CD4-positive, alpha-beta T cell (primary cell): Measurements from ENCODE around the gene ELK4. TPM values are rescaled to one million over a fixed set of nuclear protein-coding genes. Genes with fewer than 3 reads are reported as not detected.
"Not testable (repeated sequence)": the region's sequence is repeated elsewhere in the genome, so short reads cannot be mapped to it uniquely, and the experiment has no call there.

Experiments
- ATAC-seq: fragments of 200-7000 bp; cut with Tn5 transposase; one replicate; pipeline ENCODE4 v1.10.0; 2022; ENCODE audit warnings: mild to moderate bottlenecking; ENCODE audit not compliant: poor library complexity
- CTCF ChIA-PET: fragments of 350-600 bp; sonication (Branson Sonifier 250); formaldehyde crosslinking; loops from one replicate; lab custom pipeline; 2021; ENCODE audit warnings: antibody characterized with exemption, inconsistent platforms; lab: Charles Lee
- POLR2A ChIA-PET: fragments of 350-600 bp; sonication (Branson Sonifier 250); formaldehyde crosslinking; loops from one replicate; lab custom pipeline; 2021; ENCODE audit warnings: antibody characterized with exemption, inconsistent platforms; lab: Charles Lee
- DNase-seq, 14 experiments: peaks; one replicate each; pipeline ENCODE4 v3.0.0-alpha.2; 2013 to 2020; ENCODE audit warnings: mixed read lengths in 2 of 14
- H3K27ac ChIP-seq, 2 donors: one replicate each; pipeline versions ENCODE4 v1.5.1 to v1.7.0; 2013; ENCODE audit warnings: low read length in 2 of 2, low read depth in 1 of 2, mild to moderate bottlenecking in 1 of 2
- H3K27me3 ChIP-seq, 2 experiments: 1 replicate in 1 of 2; 2 replicates in 1 of 2; pipeline versions ENCODE4 v1.6.1 to v1.7.0; 2013; ENCODE audit warnings: low read length in 2 of 2, control low read depth in 1 of 2, mild to moderate bottlenecking in 1 of 2, moderate library complexity in 1 of 2; ENCODE audit not compliant: insufficient read depth in 2 of 2, control insufficient read depth in 1 of 2
- H3K36me3 ChIP-seq: one replicate; pipeline ENCODE4 v1.6.1; 2013; ENCODE audit warnings: low read length, control low read depth; ENCODE audit not compliant: insufficient read depth
- H3K4me1 ChIP-seq: one replicate; pipeline ENCODE4 v1.6.1; 2013; ENCODE audit warnings: low read length, control low read depth; ENCODE audit not compliant: insufficient read depth
- H3K4me3 ChIP-seq: one replicate; pipeline ENCODE4 v1.5.1; 2013; ENCODE audit warnings: mild to moderate bottlenecking, low read length, moderate library complexity
- H3K9me3 ChIP-seq, 2 experiments: 1 replicate in 1 of 2; 2 replicates in 1 of 2; pipeline versions ENCODE4 v1.6.1 to v1.7.0; 2013; ENCODE audit warnings: low read length in 2 of 2, mild to moderate bottlenecking in 2 of 2, control low read depth in 1 of 2, moderate library complexity in 1 of 2; ENCODE audit not compliant: control insufficient read depth in 1 of 2, insufficient read depth in 1 of 2
- H3K27ac Mint-ChIP-seq: one replicate; pipeline ENCODE4 v1.8.0; 2020; ENCODE audit warnings: mixed read lengths
- H3K27me3 Mint-ChIP-seq: one replicate; pipeline ENCODE4 v1.8.0; 2021; ENCODE audit warnings: mixed read lengths
- H3K36me3 Mint-ChIP-seq: one replicate; pipeline ENCODE4 v1.8.0; 2021; ENCODE audit warnings: low read depth, mixed read lengths
- H3K4me1 Mint-ChIP-seq: one replicate; pipeline ENCODE4 v1.8.0; 2021; ENCODE audit warnings: low read depth, mixed read lengths
- H3K4me3 Mint-ChIP-seq: one replicate; pipeline ENCODE4 v1.8.0; 2020; ENCODE audit warnings: mild to moderate bottlenecking, mixed read lengths
- H3K9me3 Mint-ChIP-seq: one replicate; pipeline ENCODE4 v1.8.0; 2020; ENCODE audit warnings: mixed read lengths
- intact Hi-C, 2 experiments: fragments of 100-400 bp; cut with DNase I in 1 of 2; cut with micrococcal nuclease in 1 of 2; formaldehyde crosslinking; loops; one replicate each; pipeline versions ENCODE4 v1.15.1 to v1.9.0; 2023 to 2025; cut with DNase I, micrococcal nuclease
- total RNA-seq, 174 experiments: library from RNA in 2 of 174; stranded (reverse) in 2 of 174; gene quantifications; one replicate each; pipeline ENCODE4 v1.2.3 and lab custom pipeline; 2021 to 2026
- TF ChIP-seq, protein P1 (sequence below): fragments of 200-600 bp; IDR thresholded peaks from one replicate; pipeline ENCODE4 v1.8.0; 2022; ENCODE audit warnings: antibody characterized with exemption, mild to moderate bottlenecking

Gene ELK4
- total RNA-seq, 2 experiments from 2014 or later, result 145 to 154 TPM

DNA sequence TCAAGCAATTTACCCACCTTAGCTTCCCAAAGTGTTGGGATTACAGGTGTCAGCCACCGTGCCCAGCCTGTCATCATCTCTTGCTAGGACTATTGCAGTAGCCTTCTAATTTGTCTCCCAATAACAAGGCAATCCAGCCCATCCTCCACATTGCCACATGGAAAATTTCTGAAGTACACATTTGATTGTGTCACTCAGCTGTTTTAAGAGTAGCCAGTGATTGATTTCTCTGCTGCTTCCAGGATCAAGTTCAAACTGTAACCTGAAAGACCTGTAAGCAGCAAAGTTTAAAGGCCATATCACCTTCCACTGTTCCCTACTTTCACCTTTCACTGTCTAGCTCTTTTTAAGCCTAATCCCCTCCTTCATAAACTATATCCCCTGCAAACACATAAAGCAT is 7.8 kb upstream of the ELK4 start:
- H3K9me3 ChIP-seq, result no peaks in the 10 kb centered on the region
- CTCF ChIA-PET, result interaction anchor here (0.6 kb wide), 1 partner anchor 18 kb away, joined by 3 read pairs; no protein-coding TSS in a partner anchor
- no peaks in the 10 kb centered on the region for H3K27me3 ChIP-seq
- ATAC-seq (no peak), DNase-seq (no peak)
- TF ChIP-seq, protein P1, sequence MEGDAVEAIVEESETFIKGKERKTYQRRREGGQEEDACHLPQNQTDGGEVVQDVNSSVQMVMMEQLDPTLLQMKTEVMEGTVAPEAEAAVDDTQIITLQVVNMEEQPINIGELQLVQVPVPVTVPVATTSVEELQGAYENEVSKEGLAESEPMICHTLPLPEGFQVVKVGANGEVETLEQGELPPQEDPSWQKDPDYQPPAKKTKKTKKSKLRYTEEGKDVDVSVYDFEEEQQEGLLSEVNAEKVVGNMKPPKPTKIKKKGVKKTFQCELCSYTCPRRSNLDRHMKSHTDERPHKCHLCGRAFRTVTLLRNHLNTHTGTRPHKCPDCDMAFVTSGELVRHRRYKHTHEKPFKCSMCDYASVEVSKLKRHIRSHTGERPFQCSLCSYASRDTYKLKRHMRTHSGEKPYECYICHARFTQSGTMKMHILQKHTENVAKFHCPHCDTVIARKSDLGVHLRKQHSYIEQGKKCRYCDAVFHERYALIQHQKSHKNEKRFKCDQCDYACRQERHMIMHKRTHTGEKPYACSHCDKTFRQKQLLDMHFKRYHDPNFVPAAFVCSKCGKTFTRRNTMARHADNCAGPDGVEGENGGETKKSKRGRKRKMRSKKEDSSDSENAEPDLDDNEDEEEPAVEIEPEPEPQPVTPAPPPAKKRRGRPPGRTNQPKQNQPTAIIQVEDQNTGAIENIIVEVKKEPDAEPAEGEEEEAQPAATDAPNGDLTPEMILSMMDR, result no peak
- no peak overlapping the region for H3K4me3 ChIP-seq
- Mint-ChIP-seq H3K9me3 (no peaks in the 10 kb centered on the region), H3K27ac (no peak overlapping the region), H3K36me3 (no peaks in the 10 kb centered on the region), H3K27me3 (peaks cover 20% of the 10 kb centered on the region), H3K4me1 (no peaks in the 10 kb centered on the region), H3K4me3 (no peak overlapping the region)
- H3K4me1 ChIP-seq, result no peaks in the 10 kb centered on the region
- H3K27ac ChIP-seq, result no peak overlapping the region
- no peaks in the 10 kb centered on the region for H3K36me3 ChIP-seq
- POLR2A ChIA-PET, result no interaction called here
- intact Hi-C loops, result loop anchor here (10.0 kb wide), 4 partner anchors 135 to 425 kb away; partner anchors contain the start of genes DSTYK (in 1 of the 2) and RAB29 (in 1 of the 2)

DNA sequence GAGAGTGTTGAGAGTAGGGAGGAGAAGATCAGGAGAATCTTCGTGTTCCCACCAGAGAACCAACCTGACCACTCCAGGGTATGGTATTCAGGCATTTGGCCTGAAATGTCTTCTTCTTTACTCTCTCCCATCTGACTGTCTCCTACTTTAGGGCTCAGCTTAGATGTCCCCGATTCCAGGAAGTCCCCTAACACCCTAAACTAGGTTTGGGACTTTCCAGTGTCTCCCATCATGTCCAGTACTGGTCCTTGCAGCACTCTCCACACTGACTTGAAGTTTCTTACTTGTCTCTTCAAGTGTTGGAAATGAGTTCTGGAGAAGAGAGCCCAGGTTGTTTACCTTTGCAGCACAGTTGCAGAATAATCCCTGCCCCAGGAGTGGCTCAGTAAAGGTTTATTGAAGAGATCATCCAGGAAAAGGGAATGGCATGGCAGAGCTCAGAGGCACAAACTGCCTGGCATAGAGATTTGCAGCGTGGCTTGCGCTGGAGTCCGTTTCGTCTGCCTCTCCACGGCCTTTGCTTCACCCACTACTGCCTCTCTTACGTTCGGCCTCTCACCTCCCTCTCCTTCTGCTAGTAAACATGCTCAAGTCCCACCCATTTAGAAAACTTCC is 6.2 kb upstream of the ELK4 start:
- CTCF ChIA-PET, result interaction anchor here (1.3 kb wide), 2 partner anchors 44 to 47 kb away, joined by 3 read pairs; no protein-coding TSS in a partner anchor
- Mint-ChIP-seq H3K36me3 (no peaks in the 10 kb centered on the region), H3K27ac (no peak overlapping the region), H3K4me1 (peaks cover under 1% of the 10 kb centered on the region), H3K27me3 (peaks cover 16% of the 10 kb centered on the region), H3K9me3 (no peaks in the 10 kb centered on the region), H3K4me3 (no peak overlapping the region)
- no peaks in the 10 kb centered on the region for H3K36me3 ChIP-seq
- intact Hi-C loops, result loop anchor here (10.0 kb wide), 4 partner anchors 137 to 423 kb away; partner anchors contain the start of genes DSTYK (in 1 of the 2) and RAB29 (in 1 of the 2)
- POLR2A ChIA-PET, result no interaction called here
- no peak for ATAC-seq
- DNase-seq, result no peak
- no peaks in the 10 kb centered on the region for H3K4me1 ChIP-seq
- TF ChIP-seq, protein P1, result no peak
- H3K9me3 ChIP-seq, result no peaks in the 10 kb centered on the region
- H3K27me3 ChIP-seq, result no peaks in the 10 kb centered on the region
- no peak overlapping the region for H3K27ac ChIP-seq
- H3K4me3 ChIP-seq, result no peak overlapping the region

DNA sequence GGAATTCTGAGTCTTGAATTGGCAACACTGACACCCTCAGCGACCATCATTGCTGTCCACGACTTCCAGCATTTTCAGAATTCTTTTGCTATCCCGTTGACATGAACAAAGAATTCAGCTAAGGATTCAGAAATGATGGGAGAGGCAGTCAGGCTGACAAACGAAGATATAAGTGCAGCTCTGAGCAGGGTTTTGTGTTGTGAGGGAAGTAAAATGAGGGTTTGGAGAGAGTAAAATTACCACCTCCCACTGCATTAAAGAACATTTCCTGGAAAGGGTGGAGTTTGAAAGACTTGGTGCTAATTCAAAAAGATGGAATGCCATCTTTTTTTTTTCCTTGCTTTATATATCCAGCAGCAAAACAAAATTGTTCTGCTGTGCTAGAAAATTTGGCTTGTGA is 4.9 kb upstream of the ELK4 start:
- TF ChIP-seq, protein P1, result no peak
- Histone ChIP-seq H3K9me3 (no peaks in the 10 kb centered on the region), H3K4me1 (peaks cover 6% of the 10 kb centered on the region), H3K4me3 (no peak overlapping the region), H3K27me3 (no peaks in the 10 kb centered on the region), H3K27ac (no peak overlapping the region), H3K36me3 (no peaks in the 10 kb centered on the region)
- H3K27me3 Mint-ChIP-seq, result peaks cover 16% of the 10 kb centered on the region
- H3K4me1 Mint-ChIP-seq, result peaks cover 10% of the 10 kb centered on the region
- H3K9me3 Mint-ChIP-seq, result no peaks in the 10 kb centered on the region
- H3K4me3 Mint-ChIP-seq, result no peak overlapping the region
- H3K36me3 Mint-ChIP-seq, result no peaks in the 10 kb centered on the region
- no peak for DNase-seq
- POLR2A ChIA-PET, result no interaction called here
- CTCF ChIA-PET, result interaction anchor here (1.2 to 2.9 kb wide), 3 partner anchors 13 to 43 kb away, joined by 3 to 13 read pairs (median 3); no protein-coding TSS in a partner anchor
- H3K27ac Mint-ChIP-seq, result no peak overlapping the region
- no peak for ATAC-seq
- intact Hi-C loops, result loop anchor here (10.0 kb wide), 4 partner anchors 138 to 422 kb away; partner anchors contain the start of genes DSTYK (in 1 of the 2) and RAB29 (in 1 of the 2)

DNA sequence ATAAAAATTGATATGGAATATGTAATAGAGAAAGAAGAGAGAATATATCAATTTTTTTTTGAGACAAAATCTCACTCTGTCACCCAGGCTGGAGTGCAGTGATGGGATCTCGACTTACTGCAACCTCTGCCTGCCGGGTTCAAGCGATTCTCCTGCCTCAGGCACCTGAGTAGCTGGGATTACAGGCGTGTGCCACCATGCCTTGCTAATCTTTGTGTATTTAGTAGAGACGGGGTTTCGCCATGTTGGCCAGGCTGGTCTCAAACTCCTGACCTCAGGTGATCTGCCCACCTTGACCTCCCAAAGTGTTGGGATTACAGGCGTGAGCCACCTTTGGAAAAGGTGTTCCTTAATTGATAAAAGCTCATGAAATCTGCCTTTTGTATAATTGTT is 4.3 kb upstream of the ELK4 start:
- DNase-seq, H3K36me3 Mint-ChIP-seq, H3K4me3 ChIP-seq, H3K36me3 ChIP-seq, H3K27me3 ChIP-seq, ATAC-seq, H3K27ac ChIP-seq, H3K4me1 ChIP-seq, H3K27ac Mint-ChIP-seq, H3K9me3 Mint-ChIP-seq, H3K4me3 Mint-ChIP-seq, H3K9me3 ChIP-seq: not testable (repeated sequence)
- H3K4me1 Mint-ChIP-seq, result peaks cover 11% of the 10 kb centered on the region
- ChIA-PET CTCF (interaction anchor here (1.2 to 2.9 kb wide), 3 partner anchors 13 to 45 kb away, joined by 3 to 13 read pairs (median 11); no protein-coding TSS in a partner anchor), POLR2A (interaction anchor here (1.8 kb wide), 1 partner anchor 44 kb away, joined by 8 read pairs; no protein-coding TSS in a partner anchor)
- intact Hi-C loops, result loop anchor here (10.0 kb wide), 4 partner anchors 139 to 421 kb away; partner anchors contain the start of genes DSTYK (in 1 of the 2) and RAB29 (in 1 of the 2)
- peaks cover 12% of the 10 kb centered on the region for H3K27me3 Mint-ChIP-seq
